Measurements from ENCODE around the gene ADGB.

ADGB gene

GRCh38 chr6:146833157-146833556 lies 234.4 kb downstream of the ADGB start:
- Histone ChIP-seq H3F3A (ENCODE audit: insufficient read depth, low read length) (no peaks in the 10 kb centered on the region), H4K20me1 (ENCODE audit: insufficient read depth, low read length) (no peaks in the 10 kb centered on the region), H3K27me3 (replicated peaks; ENCODE audit: insufficient read depth, low read length) (no peaks in the 10 kb centered on the region), H3K4me1 (ENCODE audit: low read length) (no peaks in the 10 kb centered on the region), H3K9me3 (replicated peaks; ENCODE audit: insufficient read depth, low read length) (no peaks in the 10 kb centered on the region), H3K27ac (ENCODE audit: low read length) (no peak overlapping the region), H3K4me3 (ENCODE audit: low read length) (no peak overlapping the region), H3K79me2 (ENCODE audit: low read length) (no peaks in the 10 kb centered on the region), H3K36me3 (replicated peaks; ENCODE audit: insufficient read depth, low read length) (no peaks in the 10 kb centered on the region), H2AFZ (ENCODE audit: low read length) (no peak overlapping the region), H3K4me2 (ENCODE audit: low read depth, low read length) (no peak overlapping the region), H3K9me2 (replicated peaks; ENCODE audit: insufficient read depth, low read length) (no peaks in the 10 kb centered on the region), H3K9ac (ENCODE audit: low read length) (no peak overlapping the region)
- DNase-seq: no peak
- no peak for TF ChIP-seq CTCF (IDR thresholded peaks at IDR 0.05; ENCODE audit: low read length)
- TF ChIP-seq EZH2phosphoT487 (IDR thresholded peaks at IDR 0.05; ENCODE audit: low read length): no peak
- TF ChIP-seq EZH2 (optimal IDR thresholded peaks at IDR 0.05; ENCODE audit: low read depth, low read length): no peak

GRCh38 chr6:146840216-146840615 lies 241.4 kb downstream of the ADGB start:
- Histone ChIP-seq H4K20me1 (ENCODE audit: insufficient read depth, low read length) (no peaks in the 10 kb centered on the region), H3K27ac (ENCODE audit: low read length) (no peak overlapping the region), H3K9me3 (replicated peaks; ENCODE audit: insufficient read depth, low read length) (no peaks in the 10 kb centered on the region), H2AFZ (ENCODE audit: low read length) (no peak overlapping the region), H3K9me2 (replicated peaks; ENCODE audit: insufficient read depth, low read length) (no peaks in the 10 kb centered on the region), H3K4me1 (ENCODE audit: low read length) (no peaks in the 10 kb centered on the region), H3K27me3 (replicated peaks; ENCODE audit: insufficient read depth, low read length) (no peaks in the 10 kb centered on the region), H3K4me3 (ENCODE audit: low read length) (no peak overlapping the region), H3K4me2 (ENCODE audit: low read depth, low read length) (no peak overlapping the region), H3K36me3 (replicated peaks; ENCODE audit: insufficient read depth, low read length) (no peaks in the 10 kb centered on the region), H3F3A (ENCODE audit: insufficient read depth, low read length) (no peaks in the 10 kb centered on the region), H3K79me2 (ENCODE audit: low read length) (no peaks in the 10 kb centered on the region), H3K9ac (ENCODE audit: low read length) (no peak overlapping the region)
- no peak for DNase-seq
- TF ChIP-seq EZH2 (optimal IDR thresholded peaks at IDR 0.05; ENCODE audit: low read depth, low read length) (no peak), CTCF (IDR thresholded peaks at IDR 0.05; ENCODE audit: low read length) (no peak), EZH2phosphoT487 (IDR thresholded peaks at IDR 0.05; ENCODE audit: low read length) (no peak)

- no peaks in the 10 kb centered on the region for H3K79me2 ChIP-seq (ENCODE audit: low read length)
- TF ChIP-seq EZH2phosphoT487 (IDR thresholded peaks at IDR 0.05; ENCODE audit: low read length) (no peak), EZH2 (optimal IDR thresholded peaks at IDR 0.05; ENCODE audit: low read depth, low read length) (no peak), CTCF (IDR thresholded peaks at IDR 0.05; ENCODE audit: low read length) (no peak)
- H3K27ac ChIP-seq (ENCODE audit: low read length): no peak overlapping the region
- H3K4me3 ChIP-seq (ENCODE audit: low read length): no peak overlapping the region
- H3K4me1 ChIP-seq (ENCODE audit: low read length): no peaks in the 10 kb centered on the region
- H3K4me2 ChIP-seq (ENCODE audit: low read depth, low read length): no peak overlapping the region
- no peaks in the 10 kb centered on the region for H4K20me1 ChIP-seq (ENCODE audit: insufficient read depth, low read length)
- DNase-seq: no peak
- H3K9me3 ChIP-seq (replicated peaks; ENCODE audit: insufficient read depth, low read length): no peaks in the 10 kb centered on the region
- H3K9ac ChIP-seq (ENCODE audit: low read length): no peak overlapping the region
- H3K27me3 ChIP-seq (replicated peaks; ENCODE audit: insufficient read depth, low read length): no peaks in the 10 kb centered on the region
- H2AFZ ChIP-seq (ENCODE audit: low read length): no peak overlapping the region
- H3F3A ChIP-seq (ENCODE audit: insufficient read depth, low read length): no peaks in the 10 kb centered on the region
- no peaks in the 10 kb centered on the region for H3K36me3 ChIP-seq (replicated peaks; ENCODE audit: insufficient read depth, low read length)
- H3K9me2 ChIP-seq (replicated peaks; ENCODE audit: insufficient read depth, low read length): no peaks in the 10 kb centered on the region
Observed at GRCh38 chr6:146840641-146841040, 241.9 kb downstream of the ADGB start.

Measured in MM.1S (cell line).